ENCODE measurements around the gene SPDYE11. TPM values are rescaled to one million over a fixed set of nuclear protein-coding genes. Genes with fewer than 3 reads are reported as not detected.
A peak's percentile ranks its signal among the peaks of the same experiment; 100 is the strongest.
"Not testable (repeated sequence)": the region's sequence is repeated elsewhere in the genome, so short reads cannot be mapped to it uniquely, and the experiment has no call there.

The SPDYE11 gene
- total RNA-seq, 2 experiments from 2014 or later: not detected

DNA sequence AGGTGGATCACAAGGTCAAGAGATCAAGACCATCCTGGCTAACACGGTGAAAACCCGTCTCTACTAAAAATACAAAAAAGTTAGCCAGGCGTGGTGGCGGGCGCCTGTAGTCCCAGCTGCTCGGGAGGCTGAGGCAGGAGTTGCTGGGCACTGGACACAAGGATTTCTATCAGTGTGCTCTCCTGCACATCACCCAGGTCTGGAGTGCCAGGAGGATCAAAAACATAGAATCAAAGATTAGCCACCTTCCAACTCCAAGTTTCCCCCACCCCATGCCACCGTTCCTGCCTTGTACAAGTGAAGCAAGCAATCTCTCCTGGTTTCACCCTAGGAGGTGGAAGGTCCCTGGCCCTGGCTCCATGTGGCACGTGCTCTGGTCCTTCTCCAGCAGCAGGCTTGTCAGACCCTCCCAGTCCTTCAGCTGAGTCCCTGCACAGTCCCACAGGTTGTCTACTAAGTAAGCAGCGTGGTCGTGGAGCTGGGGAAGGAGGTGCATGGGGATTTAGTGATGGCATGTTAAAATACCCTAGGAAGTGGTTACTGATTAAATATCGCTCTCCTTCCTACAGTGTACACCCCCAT, 59.7 kb downstream of the SPDYE11 start:
- CTCF ChIA-PET (ENCODE audit: unreplicated experiment); intact Hi-C loops (cut with micrococcal nuclease; ENCODE audit: unreplicated experiment); DNase-seq (ENCODE audit: low spot score); POLR2A ChIA-PET; H4K20me1 ChIP-seq (ENCODE audit: insufficient read depth, low read length); H3K4me3 ChIP-seq (ENCODE audit: low read depth, low read length, poor library complexity, severe bottlenecking); H2AFZ ChIP-seq (ENCODE audit: low read length); H3K4me1 ChIP-seq (ENCODE audit: insufficient read depth, low read length, poor library complexity, severe bottlenecking); H3K36me3 ChIP-seq (ENCODE audit: insufficient read depth, low read length); H3K4me2 ChIP-seq (ENCODE audit: low read length); H3K27ac ChIP-seq (ENCODE audit: low read depth, low read length, poor library complexity, severe bottlenecking); H3K9me2 ChIP-seq (ENCODE audit: insufficient read depth, low read length); H3K9me3 ChIP-seq (ENCODE audit: low read length); H3K79me2 ChIP-seq (ENCODE audit: insufficient read depth, low read depth, low read length): not testable (repeated sequence)
- TSS peak; percentile 63 for BruUV-seq (replicated peaks)

Small RNAs within 50 kb of the gene (small RNA-seq; reads per million reads assigned to genes)
- gene RF00019: not detected

Other genes with a start within 250 kb of the SPDYE11 start
- 5.1 and 8.0 TPM in 2 replicates for gene TYW1B, start 229.7 kb downstream of the SPDYE11 start, total RNA-seq (2014; rRNA removed; shearing (Covaris generic))
- 6.2 and 7.2 TPM in 2 replicates for gene TYW1B, start 229.7 kb downstream of the SPDYE11 start, total RNA-seq (2022)
- 11.5 and 14.8 TPM in 2 replicates for gene POM121, start 132.8 kb downstream of the SPDYE11 start, total RNA-seq (2014; rRNA removed; shearing (Covaris generic))
- gene POM121, start 132.8 kb downstream of the SPDYE11 start, total RNA-seq (2022): 75.9 and 77.4 TPM in 2 replicates
- gene TRIM74, start 88.4 kb downstream of the SPDYE11 start, total RNA-seq (2014; rRNA removed; shearing (Covaris generic)): 1.4 and 2.4 TPM in 2 replicates
- 1.3 and 3.7 TPM in 2 replicates for gene TRIM74, start 88.4 kb downstream of the SPDYE11 start, total RNA-seq (2022)
- gene SPDYE8, start 28.1 kb downstream of the SPDYE11 start, total RNA-seq (2014; rRNA removed; shearing (Covaris generic)): not detected in 2 replicates
- gene SPDYE8, start 28.1 kb downstream of the SPDYE11 start, total RNA-seq (2022): not detected in 2 replicates
- not detected in 2 replicates for gene SPDYE9, start 28.1 kb upstream of the SPDYE11 start, total RNA-seq (2014; rRNA removed; shearing (Covaris generic))
- not detected in 2 replicates for gene SPDYE9, start 28.1 kb upstream of the SPDYE11 start, total RNA-seq (2022)